Erythroblast (primary cell): Measurements from ENCODE around the gene ACACB.

Experiments
- GATA1 ChIP-seq: IDR thresholded peaks from 2 replicates; pipeline ENCODE4 v1.6.1; 2011; ENCODE audit warnings: low read depth, mild to moderate bottlenecking, control low read depth, low read length, moderate library complexity
- POLR2A ChIP-seq: IDR thresholded peaks from 2 replicates; pipeline ENCODE4 v1.6.1; 2011; ENCODE audit warnings: mild to moderate bottlenecking, low read length

DNA sequence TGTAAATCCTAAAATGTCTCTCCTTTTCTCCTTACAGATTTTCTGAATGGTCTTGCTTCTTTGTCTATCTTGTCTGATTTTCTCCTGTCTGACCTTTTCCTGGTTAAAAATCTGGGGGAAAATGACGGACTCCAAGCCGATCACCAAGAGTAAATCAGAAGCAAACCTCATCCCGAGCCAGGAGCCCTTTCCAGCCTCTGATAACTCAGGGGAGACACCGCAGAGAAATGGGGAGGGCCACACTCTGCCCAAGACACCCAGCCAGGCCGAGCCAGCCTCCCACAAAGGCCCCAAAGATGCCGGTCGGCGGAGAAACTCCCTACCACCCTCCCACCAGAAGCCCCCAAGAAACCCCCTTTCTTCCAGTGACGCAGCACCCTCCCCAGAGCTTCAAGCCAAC, 23.0 kb downstream of the ACACB start:
- no peak for TF ChIP-seq POLR2A
- TF ChIP-seq GATA1 = no peak
